Left renal cortex interstitium (tissue), 4 donors: Measurements from ENCODE around the gene TMTC4. TPM values are rescaled to one million over a fixed set of nuclear protein-coding genes. Genes with fewer than 3 reads are reported as not detected.

Source experiments
- polyA plus RNA-seq, 4 donors: library from polyadenylated mRNA; unstranded; fragments of 120-200 nt; gene quantifications; one replicate each; pipeline ENCODE4 v1.2.1, GENCODE V29; 2013; ENCODE audit not compliant: insufficient read length in 4 of 4

The TMTC4 gene
- polyA plus RNA-seq, 4 donors: 34.9 to 39.3 (median 37.1) TPM

Other genes with a start within 250 kb of the TMTC4 start
- 1 to 10 TPM; 4.7 to 6.8 (median 6.0) TPM for gene GGACT, start 86.0 kb downstream of the TMTC4 start, polyA plus RNA-seq